ENCODE results near the gene ACD.

GRCh38 chr16:67677712-67678111 lies 17.7 kb upstream of the ACD start:
- TF ChIP-seq MAZ (IDR thresholded peaks at IDR 0.05; ENCODE audit: borderline replicate concordance, low read depth, low read length) (no peak), POLR2A (IDR thresholded peaks at IDR 0.05; ENCODE audit: low read depth, low read length) (no peak), CTCF (conservative IDR thresholded peaks at IDR 0.05; ENCODE audit: low read depth, low read length) (no peak), MXI1 (IDR thresholded peaks at IDR 0.05; ENCODE audit: borderline replicate concordance, low read depth, low read length) (no peak), RAD21 (IDR thresholded peaks at IDR 0.05; ENCODE audit: low read length) (no peak), RCOR1 (IDR thresholded peaks at IDR 0.05; ENCODE audit: insufficient replicate concordance, low read length) (no peak)

All from IMR-90 (cell line).